Epithelial cell of esophagus (primary cell): ENCODE results near the gene TNC.

Experiments used
- DNase-seq: peaks from one replicate; pipeline ENCODE4 v3.0.0; 2010; ENCODE audit warnings: low read depth
- H3K4me3 ChIP-seq: 2 replicates; pipeline ENCODE4 v1.5.1; 2011; ENCODE audit warnings: mild to moderate bottlenecking, low read length, control low read depth
- TF ChIP-seq, protein P1 (sequence below): IDR thresholded peaks from 2 replicates; pipeline ENCODE4 v1.5.1; 2011; ENCODE audit warnings: low read depth, mild to moderate bottlenecking, low read length, control low read depth, inconsistent platforms; ENCODE audit not compliant: insufficient read depth; ENCODE audit errors: missing control alignments

Gene TNC

DNA sequence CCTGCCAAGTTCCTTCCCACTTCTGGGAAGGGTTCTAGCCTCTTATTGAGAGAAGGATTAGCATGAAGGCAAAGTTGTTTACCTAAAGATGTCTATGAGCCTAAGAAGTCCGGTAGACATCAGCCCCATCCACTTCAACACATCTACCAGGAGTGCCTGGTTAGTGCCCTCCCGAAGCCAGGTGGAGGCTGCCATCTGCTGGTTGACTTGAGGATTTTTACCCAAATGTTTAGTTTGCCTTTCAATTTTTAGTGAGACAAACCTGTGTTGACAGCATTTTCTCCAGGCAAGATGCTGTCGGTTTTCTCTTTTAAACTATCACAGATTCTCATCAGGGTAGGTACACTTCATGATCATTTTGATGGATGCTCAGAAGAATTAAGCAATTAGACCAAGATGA is 104.0 kb downstream of the TNC start:
- DNase-seq = peak; percentile 81
- TF ChIP-seq, protein P1, sequence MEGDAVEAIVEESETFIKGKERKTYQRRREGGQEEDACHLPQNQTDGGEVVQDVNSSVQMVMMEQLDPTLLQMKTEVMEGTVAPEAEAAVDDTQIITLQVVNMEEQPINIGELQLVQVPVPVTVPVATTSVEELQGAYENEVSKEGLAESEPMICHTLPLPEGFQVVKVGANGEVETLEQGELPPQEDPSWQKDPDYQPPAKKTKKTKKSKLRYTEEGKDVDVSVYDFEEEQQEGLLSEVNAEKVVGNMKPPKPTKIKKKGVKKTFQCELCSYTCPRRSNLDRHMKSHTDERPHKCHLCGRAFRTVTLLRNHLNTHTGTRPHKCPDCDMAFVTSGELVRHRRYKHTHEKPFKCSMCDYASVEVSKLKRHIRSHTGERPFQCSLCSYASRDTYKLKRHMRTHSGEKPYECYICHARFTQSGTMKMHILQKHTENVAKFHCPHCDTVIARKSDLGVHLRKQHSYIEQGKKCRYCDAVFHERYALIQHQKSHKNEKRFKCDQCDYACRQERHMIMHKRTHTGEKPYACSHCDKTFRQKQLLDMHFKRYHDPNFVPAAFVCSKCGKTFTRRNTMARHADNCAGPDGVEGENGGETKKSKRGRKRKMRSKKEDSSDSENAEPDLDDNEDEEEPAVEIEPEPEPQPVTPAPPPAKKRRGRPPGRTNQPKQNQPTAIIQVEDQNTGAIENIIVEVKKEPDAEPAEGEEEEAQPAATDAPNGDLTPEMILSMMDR = peak; percentile 85
- no peak overlapping the region for H3K4me3 ChIP-seq

GRCh38 chr9:115012486-115012885 is 105.5 kb downstream of the TNC start:
- DNase-seq = no peak
- no peak overlapping the region for H3K4me3 ChIP-seq
- TF ChIP-seq, protein P1 = no peak

DNA sequence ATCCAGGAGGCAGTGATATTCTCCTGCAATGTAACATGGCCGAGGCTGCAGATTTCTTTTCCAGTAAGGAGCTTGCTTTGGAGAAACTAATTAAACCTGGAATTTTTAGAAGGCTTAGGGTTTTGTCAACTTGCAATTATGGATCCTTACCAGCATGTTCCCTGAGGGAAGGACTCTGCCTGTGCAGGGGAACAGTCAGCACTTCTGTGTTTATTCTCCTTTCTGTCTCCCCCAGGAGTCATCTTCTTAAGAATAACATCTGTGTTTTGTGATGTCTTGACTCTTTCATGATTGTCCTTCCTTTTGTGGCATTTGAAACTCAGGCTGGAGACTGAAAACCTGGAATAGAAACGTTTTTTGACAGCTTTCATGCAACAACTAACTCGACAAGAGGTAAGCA is 107.1 kb downstream of the TNC start:
- DNase-seq = no peak
- TF ChIP-seq, protein P1 = no peak
- no peak overlapping the region for H3K4me3 ChIP-seq

GRCh38 chr9:115008536-115009270 is 109.3 kb downstream of the TNC start:
- TF ChIP-seq, protein P1 = no peak
- DNase-seq = peak; percentile 78
- no peak overlapping the region for H3K4me3 ChIP-seq

DNA sequence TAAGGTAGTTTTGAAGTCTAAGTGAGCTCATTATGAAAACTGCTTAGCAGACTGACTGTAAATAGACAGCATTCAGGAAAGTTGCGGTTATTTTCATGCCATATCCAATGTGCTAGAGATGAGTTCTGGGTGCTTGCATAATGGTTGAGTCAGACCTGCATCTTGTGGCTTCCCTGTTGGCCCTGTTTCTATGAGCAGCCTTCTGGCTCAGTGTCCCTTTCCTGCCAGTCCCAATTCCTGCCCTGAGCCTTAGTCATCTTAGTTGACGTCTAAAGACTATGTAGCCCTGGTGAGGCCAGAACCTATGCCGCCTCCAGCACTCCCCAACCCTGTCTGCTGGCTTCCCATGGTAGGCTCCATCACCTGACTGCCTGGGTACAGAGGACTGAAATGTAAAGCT is 111.3 kb downstream of the TNC start:
- peak; percentile 86 for DNase-seq
- TF ChIP-seq, protein P1 = no peak
- H3K4me3 ChIP-seq = no peak overlapping the region

DNA sequence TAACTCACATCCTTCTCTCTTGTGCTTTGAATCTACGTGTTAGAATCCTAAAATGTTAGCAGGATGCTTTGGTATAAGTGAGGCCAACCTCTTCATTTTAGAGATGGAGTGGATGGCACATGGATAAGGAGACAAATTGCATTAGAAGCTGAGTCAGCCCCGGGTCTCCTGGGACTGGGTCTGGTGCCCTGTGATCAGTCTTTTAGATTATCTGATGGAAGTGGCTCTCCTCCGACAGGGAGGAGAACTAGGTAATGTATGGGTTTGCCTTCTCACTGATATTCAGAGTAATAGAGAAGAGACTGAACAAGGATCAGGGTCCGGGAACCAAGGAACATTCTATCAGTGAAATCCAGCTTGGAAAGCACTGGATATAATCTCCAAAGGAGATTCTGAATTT is 112.6 kb downstream of the TNC start:
- H3K4me3 ChIP-seq = no peak overlapping the region
- TF ChIP-seq, protein P1 = no peak
- no peak for DNase-seq

DNA sequence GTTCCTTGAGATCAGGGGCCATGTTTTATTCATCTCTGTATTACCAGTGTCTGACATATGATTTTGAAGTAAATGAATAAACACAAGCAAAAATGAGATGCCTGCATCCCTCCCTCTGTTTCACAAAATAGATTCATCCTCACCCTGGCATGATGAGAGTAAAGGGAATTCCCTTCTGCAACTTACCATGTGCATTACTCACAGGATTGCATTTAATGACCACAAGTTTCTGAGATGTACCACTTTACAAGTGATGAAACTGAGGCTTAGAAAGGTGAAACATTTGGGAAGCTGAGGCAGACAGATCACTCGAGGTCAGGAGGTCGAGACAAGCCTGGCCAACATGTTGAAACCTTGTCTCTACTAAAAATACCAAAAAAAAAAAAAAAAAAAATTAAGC is 113.4 kb downstream of the TNC start:
- TF ChIP-seq, protein P1 = no peak
- no peak overlapping the region for H3K4me3 ChIP-seq
- DNase-seq = peak; percentile 15
